ENCODE data around the gene CD300A.
A peak's percentile ranks its signal among the peaks of the same experiment; 100 is the strongest.

CD300A gene

DNA sequence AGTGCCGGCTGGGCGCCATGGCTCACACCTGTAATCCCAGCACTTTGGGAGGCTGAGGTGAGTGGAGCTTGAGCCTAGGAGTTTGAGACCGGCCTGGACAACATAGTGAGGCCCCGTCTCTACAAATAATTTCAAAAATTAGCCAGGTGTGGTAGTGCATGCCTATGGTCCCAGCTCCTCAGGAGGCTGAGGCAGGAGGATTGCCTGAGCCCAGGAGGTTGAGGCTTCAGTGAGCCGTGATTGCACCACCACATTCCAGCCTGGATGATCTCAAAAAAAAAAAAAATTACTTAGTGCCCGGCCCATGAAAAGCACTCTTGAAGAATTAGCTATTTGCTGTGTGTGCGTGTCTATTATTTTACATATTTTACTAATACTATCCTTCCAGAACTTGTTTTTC, 24.9 kb upstream of the CD300A start:
- H3K27ac ChIP-seq = no peak overlapping the region
- TF ChIP-seq ZFX (IDR thresholded peaks at IDR 0.05) = no peak
- TF ChIP-seq, protein P1, sequence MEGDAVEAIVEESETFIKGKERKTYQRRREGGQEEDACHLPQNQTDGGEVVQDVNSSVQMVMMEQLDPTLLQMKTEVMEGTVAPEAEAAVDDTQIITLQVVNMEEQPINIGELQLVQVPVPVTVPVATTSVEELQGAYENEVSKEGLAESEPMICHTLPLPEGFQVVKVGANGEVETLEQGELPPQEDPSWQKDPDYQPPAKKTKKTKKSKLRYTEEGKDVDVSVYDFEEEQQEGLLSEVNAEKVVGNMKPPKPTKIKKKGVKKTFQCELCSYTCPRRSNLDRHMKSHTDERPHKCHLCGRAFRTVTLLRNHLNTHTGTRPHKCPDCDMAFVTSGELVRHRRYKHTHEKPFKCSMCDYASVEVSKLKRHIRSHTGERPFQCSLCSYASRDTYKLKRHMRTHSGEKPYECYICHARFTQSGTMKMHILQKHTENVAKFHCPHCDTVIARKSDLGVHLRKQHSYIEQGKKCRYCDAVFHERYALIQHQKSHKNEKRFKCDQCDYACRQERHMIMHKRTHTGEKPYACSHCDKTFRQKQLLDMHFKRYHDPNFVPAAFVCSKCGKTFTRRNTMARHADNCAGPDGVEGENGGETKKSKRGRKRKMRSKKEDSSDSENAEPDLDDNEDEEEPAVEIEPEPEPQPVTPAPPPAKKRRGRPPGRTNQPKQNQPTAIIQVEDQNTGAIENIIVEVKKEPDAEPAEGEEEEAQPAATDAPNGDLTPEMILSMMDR (conservative IDR thresholded peaks at IDR 0.05) = no peak

DNA sequence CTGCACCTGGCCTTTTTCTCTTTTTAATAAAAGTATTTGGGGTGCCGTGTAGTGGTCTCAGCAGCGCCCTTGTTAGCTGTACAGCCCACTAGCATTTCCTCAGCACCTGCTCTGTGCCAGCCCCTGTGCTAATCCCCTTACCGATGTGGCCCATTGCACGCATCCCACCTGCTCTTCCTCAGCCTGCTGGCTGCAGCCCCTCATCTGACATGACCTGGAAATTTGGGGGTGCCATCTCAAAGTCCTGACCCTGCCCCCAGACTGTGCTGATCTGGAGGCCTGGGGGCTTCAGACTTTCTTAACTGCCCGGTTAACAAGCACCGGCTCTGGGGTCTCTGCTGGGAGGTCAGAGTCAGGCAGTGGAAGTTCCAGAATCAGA, 24.2 kb upstream of the CD300A start:
- H3K27ac ChIP-seq = peak overlapping the region; percentile 86
- TF ChIP-seq, protein P1 (conservative IDR thresholded peaks at IDR 0.05) = no peak
- TF ChIP-seq ZFX (IDR thresholded peaks at IDR 0.05) = no peak

DNA sequence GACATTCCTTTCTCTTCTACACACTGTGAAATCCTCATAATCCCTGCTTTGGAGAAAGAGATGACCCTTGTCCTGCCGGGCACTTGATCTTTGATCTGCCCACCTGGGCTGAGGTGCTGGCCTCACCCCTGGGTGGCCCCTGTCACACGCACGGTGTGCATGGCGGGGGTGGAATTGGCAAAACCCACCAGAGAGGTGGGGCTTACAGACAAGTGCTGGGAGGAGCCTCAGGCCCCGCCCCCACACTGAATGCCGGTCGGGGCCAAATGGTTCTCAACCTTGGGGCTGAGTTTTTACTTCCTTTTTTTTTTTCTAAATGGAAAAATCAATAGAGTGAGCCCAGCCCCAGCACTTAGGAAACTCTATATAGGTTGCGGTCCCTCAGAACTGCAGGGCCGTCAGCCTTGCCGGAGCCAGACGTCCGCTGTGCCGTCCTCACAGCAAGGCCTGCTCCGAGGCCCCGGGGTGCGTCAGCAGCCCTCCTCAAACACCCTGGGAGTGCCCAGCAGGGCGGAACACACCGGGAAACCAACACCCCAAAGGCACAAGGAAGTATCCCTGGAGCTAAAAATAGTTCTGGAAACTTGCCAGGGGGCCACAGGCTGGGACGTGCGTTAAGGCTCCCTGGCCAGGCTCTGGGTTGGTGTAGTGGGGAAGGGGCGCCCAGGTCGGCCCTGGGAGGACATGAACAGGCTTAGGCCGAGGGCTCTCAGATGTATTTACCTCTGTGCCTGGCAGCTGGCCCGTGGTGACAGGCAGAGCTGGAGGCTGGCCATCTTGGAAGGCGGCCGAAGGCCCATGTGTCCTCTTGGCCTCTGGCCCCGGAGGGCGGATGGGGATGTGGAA, 23.5 kb upstream of the CD300A start:
- peak overlapping the region; percentile 86 for H3K27ac ChIP-seq
- TF ChIP-seq ZFX (IDR thresholded peaks at IDR 0.05) = peak; percentile 45; the same call in 1 of the 2 replicates
- TF ChIP-seq, protein P1 (conservative IDR thresholded peaks at IDR 0.05) = no peak

DNA sequence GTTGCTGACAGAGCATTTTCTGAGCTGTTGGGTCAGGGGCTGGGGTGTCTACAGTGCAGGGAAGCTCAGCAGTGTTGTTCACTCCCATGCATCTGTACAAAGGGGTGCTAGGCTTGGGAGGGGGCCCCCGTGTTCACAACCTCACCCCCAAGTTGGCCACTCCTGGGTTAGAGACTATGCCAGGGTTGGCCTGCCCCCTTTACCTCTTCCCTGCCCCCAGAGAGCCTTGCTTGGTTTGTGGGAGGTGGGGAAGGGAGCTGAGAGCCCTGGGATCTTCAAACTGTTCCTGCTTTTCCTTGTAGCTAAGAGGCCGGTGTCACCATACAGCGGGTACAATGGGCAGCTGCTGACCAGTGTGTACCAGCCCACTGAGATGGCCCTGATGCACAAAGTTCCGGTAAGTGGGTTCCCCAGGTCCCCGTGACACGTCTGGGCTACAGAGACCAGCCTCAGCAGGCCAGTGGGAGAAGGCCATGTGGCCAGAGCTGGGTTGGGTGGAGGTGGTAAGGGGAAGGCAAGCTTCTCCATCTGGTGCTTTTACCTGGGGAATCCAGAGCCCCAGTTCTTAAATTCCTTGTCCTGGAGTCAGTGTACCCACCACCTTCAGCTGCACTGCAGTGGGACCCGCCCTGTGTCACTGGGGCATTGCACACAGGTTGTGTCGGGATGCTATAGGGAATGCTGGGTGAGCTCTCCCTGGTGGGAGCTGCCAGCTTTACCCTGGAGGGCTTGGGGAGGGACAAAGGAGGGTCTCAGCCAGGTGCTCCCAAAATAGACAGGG, 22.7 kb upstream of the CD300A start:
- H3K27ac ChIP-seq = peak overlapping the region; percentile 86
- TF ChIP-seq, protein P1 (conservative IDR thresholded peaks at IDR 0.05) = no peak
- no peak for TF ChIP-seq ZFX (IDR thresholded peaks at IDR 0.05)

DNA sequence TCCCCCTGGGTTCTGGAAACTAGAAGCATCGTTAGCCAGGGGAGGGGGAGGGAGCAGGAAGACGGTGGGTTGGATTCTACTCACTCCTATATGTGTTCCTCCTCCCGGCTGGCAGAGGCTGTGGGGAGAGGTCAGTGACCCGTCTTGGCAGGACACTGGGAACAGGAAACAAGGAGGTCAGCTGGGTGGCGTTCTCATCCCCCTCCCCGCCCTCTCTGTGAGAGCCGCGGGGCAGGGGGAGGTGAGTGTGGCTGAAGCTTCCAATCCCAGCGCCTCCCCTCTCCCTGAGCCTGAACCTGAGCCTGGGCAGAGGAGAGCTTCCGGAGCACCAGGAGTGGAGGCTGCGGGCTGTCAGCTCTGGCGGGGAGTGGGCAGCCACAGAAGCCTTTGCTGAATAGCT, 22.0 kb upstream of the CD300A start:
- TF ChIP-seq ZFX (IDR thresholded peaks at IDR 0.05) = no peak
- TF ChIP-seq, protein P1 (conservative IDR thresholded peaks at IDR 0.05) = no peak

DNA sequence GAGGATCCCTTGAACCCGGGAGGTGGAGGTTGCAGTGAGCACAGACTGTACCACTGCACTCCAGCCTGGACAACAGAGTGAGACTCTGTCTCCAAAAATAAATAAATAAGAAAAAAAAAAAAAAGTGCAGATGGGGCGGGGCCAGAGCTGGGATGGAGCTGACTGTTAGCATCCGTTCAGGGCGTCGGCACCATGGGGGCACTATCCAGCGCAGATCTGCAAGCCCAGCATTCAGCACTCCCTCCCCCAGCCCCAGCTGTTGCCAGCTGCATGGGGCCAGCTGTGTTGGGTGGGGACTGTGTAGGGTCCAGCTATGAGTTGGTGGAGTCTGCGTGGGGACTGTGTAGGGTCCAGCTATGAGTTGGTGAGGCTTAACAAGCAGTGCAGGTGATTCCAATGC, 21.3 kb upstream of the CD300A start:
- H3K27ac ChIP-seq = no peak overlapping the region; the same call in 1 of the 2 replicates
- TF ChIP-seq, protein P1 (conservative IDR thresholded peaks at IDR 0.05) = no peak
- no peak for TF ChIP-seq ZFX (IDR thresholded peaks at IDR 0.05)

More for the DNA sequence above, 22.0 kb upstream of the CD300A start:
- peak overlapping the region; percentile 86 for H3K27ac ChIP-seq

Measured in C4-2B (cell line).